Caco-2 (cell line): Measurements from ENCODE around the gene HIP1R. TPM values are rescaled to one million over a fixed set of nuclear protein-coding genes. Genes with fewer than 3 reads are reported as not detected.

ENCODE experiments used
- BruUV-seq: library from RNA; stranded (reverse); fragments of 400-500 nt; replicated peaks from 2 replicates; lab custom pipeline; 2021; lab: Mats Ljungman, UMichigan
- CTCF ChIA-PET: fragments of 300-600 bp; sonication (Branson Sonifier 250); formaldehyde crosslinking; loops from one replicate; lab custom pipeline; 2022; ENCODE audit warnings: antibody characterized with exemption; lab: Charles Lee
- POLR2A ChIA-PET: fragments of 300-600 bp; sonication (Branson Sonifier 250); formaldehyde crosslinking; loops from one replicate; lab custom pipeline; 2022; ENCODE audit warnings: antibody characterized with exemption; lab: Charles Lee
- DNase-seq, 2 experiments: peaks; one replicate each; pipeline versions ENCODE4 v3.0.0 to v3.0.0-alpha.2; 2020 to 2022
- H3K27me3 ChIP-seq: replicated peaks from 2 replicates; pipeline ENCODE4 v1.6.0; 2011; ENCODE audit warnings: low read length; ENCODE audit not compliant: control insufficient read depth, insufficient read depth
- H3K36me3 ChIP-seq: 2 replicates; pipeline ENCODE4 v1.5.1; 2011; ENCODE audit warnings: low read length; ENCODE audit not compliant: control insufficient read depth, insufficient read depth
- H3K4me1 ChIP-seq: fragments of 250-450 bp; sonication (Bioruptor Pico); 2 replicates; pipeline ENCODE4 v1.5.1; 2020; ENCODE audit warnings: mild to moderate bottlenecking
- H3K4me3 ChIP-seq: 2 replicates; pipeline ENCODE4 v1.5.1; 2011; ENCODE audit warnings: low read depth, mild to moderate bottlenecking, control low read depth, low read length
- H3K9me3 ChIP-seq: fragments of 250-450 bp; sonication (Bioruptor Pico); 2 replicates; pipeline ENCODE4 v1.5.1; 2020; ENCODE audit warnings: mild to moderate bottlenecking, moderate library complexity
- H3K27ac Mint-ChIP-seq: one replicate; pipeline ENCODE4 v1.8.0; 2022; ENCODE audit warnings: mixed read lengths; ENCODE audit not compliant: unreplicated experiment
- H3K27me3 Mint-ChIP-seq: one replicate; pipeline ENCODE4 v1.8.0; 2022; ENCODE audit warnings: mixed read lengths; ENCODE audit not compliant: insufficient read depth, unreplicated experiment
- H3K36me3 Mint-ChIP-seq: one replicate; pipeline ENCODE4 v1.8.0; 2022; ENCODE audit warnings: mild to moderate bottlenecking, mixed read lengths; ENCODE audit not compliant: insufficient read depth, unreplicated experiment
- H3K4me1 Mint-ChIP-seq: one replicate; pipeline ENCODE4 v1.8.0; 2022; ENCODE audit warnings: low read depth, mixed read lengths; ENCODE audit not compliant: unreplicated experiment
- H3K4me3 Mint-ChIP-seq: one replicate; pipeline ENCODE4 v1.8.0; 2022; ENCODE audit warnings: mild to moderate bottlenecking, moderate library complexity, mixed read lengths; ENCODE audit not compliant: unreplicated experiment
- H3K9me3 Mint-ChIP-seq: one replicate; pipeline ENCODE4 v1.8.0; 2022; ENCODE audit warnings: mixed read lengths; ENCODE audit not compliant: unreplicated experiment
- CTCF ChIP-seq, 2 experiments: fragments of 200-600 bp in 1 of 2; IDR thresholded peaks; 1 replicate in 1 of 2; 2 replicates in 1 of 2; pipeline versions ENCODE4 v1.5.1 to v1.8.0; 2011 to 2022; ENCODE audit warnings: antibody characterized with exemption in 1 of 2, control low read depth in 1 of 2, inconsistent platforms in 1 of 2, low read depth in 1 of 2, low read length in 1 of 2, mild to moderate bottlenecking in 1 of 2, moderate library complexity in 1 of 2; ENCODE audit not compliant: insufficient read depth in 1 of 2, severe bottlenecking in 1 of 2, unreplicated experiment in 1 of 2
- intact Hi-C: fragments of 100-400 bp; cut with micrococcal nuclease; formaldehyde crosslinking; loops from one replicate; pipeline ENCODE4 v1.10.0; 2022; ENCODE audit not compliant: unreplicated experiment
- total RNA-seq: library from RNA; stranded (reverse); gene quantifications from 2 replicates; pipeline ENCODE4 v1.2.3, GENCODE V29; 2022

HIP1R gene
- total RNA-seq, 1 experiment from 2014 or later: 13.8 TPM

- no peaks in the 10 kb centered on the region for H3K36me3 Mint-ChIP-seq
- Histone ChIP-seq H3K9me3 (no peaks in the 10 kb centered on the region), H3K4me1 (peaks cover 6% of the 10 kb centered on the region; the same call in 1 of the 2 replicates), H3K36me3 (no peaks in the 10 kb centered on the region), H3K4me3 (no peak overlapping the region), H3K27me3 (no peaks in the 10 kb centered on the region)
- ChIA-PET POLR2A (no interaction called here), CTCF (no interaction called here)
- H3K9me3 Mint-ChIP-seq: no peaks in the 10 kb centered on the region
- H3K27ac Mint-ChIP-seq: no peak overlapping the region
- intact Hi-C loops: no loop called here
- no peak for DNase-seq
- no TSS peak for BruUV-seq
- no peak overlapping the region for H3K4me3 Mint-ChIP-seq
- no peak for TF ChIP-seq CTCF (IDR thresholded peaks at IDR 0.05; ENCODE audit: insufficient read depth in 1 of 2, low read depth in 1 of 2, low read length in 1 of 2, severe bottlenecking in 1 of 2, unreplicated experiment in 1 of 2)
- H3K4me1 Mint-ChIP-seq: peaks cover 6% of the 10 kb centered on the region
- no peaks in the 10 kb centered on the region for H3K27me3 Mint-ChIP-seq
Measured at GRCh38 chr12:122807651-122808050, 27.6 kb upstream of the HIP1R start.

- Mint-ChIP-seq H3K4me3 (no peak overlapping the region), H3K36me3 (no peaks in the 10 kb centered on the region), H3K4me1 (peaks cover 6% of the 10 kb centered on the region), H3K9me3 (no peaks in the 10 kb centered on the region), H3K27me3 (no peaks in the 10 kb centered on the region), H3K27ac (no peak overlapping the region)
- intact Hi-C loops: no loop called here
- CTCF ChIA-PET: no interaction called here
- no peak for TF ChIP-seq CTCF (IDR thresholded peaks at IDR 0.05; ENCODE audit: insufficient read depth in 1 of 2, low read depth in 1 of 2, low read length in 1 of 2, severe bottlenecking in 1 of 2, unreplicated experiment in 1 of 2)
- POLR2A ChIA-PET: no interaction called here
- Histone ChIP-seq H3K36me3 (no peaks in the 10 kb centered on the region), H3K27me3 (no peaks in the 10 kb centered on the region), H3K4me3 (no peak overlapping the region), H3K9me3 (no peaks in the 10 kb centered on the region), H3K4me1 (peaks cover 6% of the 10 kb centered on the region; the same call in 1 of the 2 replicates)
- no peak for DNase-seq
- BruUV-seq: no TSS peak
Measured at GRCh38 chr12:122811777-122812176, 23.5 kb upstream of the HIP1R start.

- POLR2A ChIA-PET: no interaction called here
- H3K27me3 Mint-ChIP-seq: no peaks in the 10 kb centered on the region
- no peaks in the 10 kb centered on the region for H3K9me3 Mint-ChIP-seq
- Histone ChIP-seq H3K27me3 (no peaks in the 10 kb centered on the region), H3K4me1 (peaks cover 6% of the 10 kb centered on the region; the same call in 1 of the 2 replicates), H3K36me3 (no peaks in the 10 kb centered on the region), H3K9me3 (no peaks in the 10 kb centered on the region), H3K4me3 (no peak overlapping the region)
- H3K4me3 Mint-ChIP-seq: no peak overlapping the region
- CTCF ChIA-PET: no interaction called here
- no peak overlapping the region for H3K27ac Mint-ChIP-seq
- no peak for TF ChIP-seq CTCF (IDR thresholded peaks at IDR 0.05; ENCODE audit: insufficient read depth in 1 of 2, low read depth in 1 of 2, low read length in 1 of 2, severe bottlenecking in 1 of 2, unreplicated experiment in 1 of 2)
- no peaks in the 10 kb centered on the region for H3K36me3 Mint-ChIP-seq
- H3K4me1 Mint-ChIP-seq: peaks cover 6% of the 10 kb centered on the region
- no peak for DNase-seq
- intact Hi-C loops: no loop called here
- BruUV-seq: no TSS peak
Measured at GRCh38 chr12:122813310-122813713, 21.9 kb upstream of the HIP1R start.
